Keratinocyte (primary cell): Measurements from ENCODE around the gene SCARF2.

ENCODE experiments used
- EZH2 ChIP-seq: IDR thresholded peaks from one replicate; pipeline ENCODE4 v1.6.1; 2012; ENCODE audit warnings: inconsistent platforms, mild to moderate bottlenecking, low read length, moderate library complexity
- TF ChIP-seq, protein P1 (sequence below), 3 experiments: IDR thresholded peaks in 1 of 3; conservative IDR thresholded peaks in 1 of 3; optimal IDR thresholded peaks in 1 of 3; 2 replicates in 2 of 3; 3 replicates in 1 of 3; pipeline versions ENCODE3 to v1.5.1; 2011; ENCODE audit warnings: low read length in 3 of 3, mild to moderate bottlenecking in 3 of 3, moderate library complexity in 2 of 3, control low read depth in 1 of 3, inconsistent platforms in 1 of 3; ENCODE audit not compliant: insufficient read depth in 2 of 3; ENCODE audit errors: extremely low read depth in 1 of 3

DNA sequence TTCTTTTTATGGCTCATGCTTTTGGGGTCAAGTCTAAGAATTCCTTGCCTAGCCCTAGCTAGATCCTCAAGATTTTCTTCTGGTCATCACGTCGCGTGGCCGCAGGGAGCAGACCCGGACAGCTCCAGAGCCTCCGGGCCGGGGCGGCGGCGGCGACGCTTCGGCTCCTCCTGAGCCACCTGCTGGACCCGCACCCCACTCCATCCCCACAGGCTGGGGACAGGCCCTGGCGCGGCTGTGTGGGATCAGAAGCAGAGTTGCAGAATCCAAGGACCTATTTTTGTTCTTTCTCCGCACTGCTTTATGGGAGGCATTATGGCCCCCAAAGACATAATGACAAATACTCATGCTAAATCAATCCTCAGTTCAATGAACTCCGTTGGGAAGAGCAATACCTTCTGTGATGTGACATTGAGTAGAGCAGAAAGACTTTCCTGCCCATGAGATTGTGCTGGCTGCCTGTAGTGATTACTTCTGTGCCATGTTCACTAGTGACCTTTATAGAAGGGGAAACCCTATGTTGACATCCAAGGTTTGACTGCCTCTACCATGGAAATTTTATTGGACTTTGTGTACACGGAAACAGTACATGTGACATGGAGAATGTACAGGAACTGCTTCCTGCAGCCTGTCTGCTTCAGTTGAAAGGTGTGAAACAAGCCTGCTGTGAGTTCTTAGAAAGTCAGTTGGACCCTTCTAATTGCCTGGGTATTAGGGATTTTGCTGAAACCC, 12.4 kb upstream of the SCARF2 start:
- TF ChIP-seq, protein P1, sequence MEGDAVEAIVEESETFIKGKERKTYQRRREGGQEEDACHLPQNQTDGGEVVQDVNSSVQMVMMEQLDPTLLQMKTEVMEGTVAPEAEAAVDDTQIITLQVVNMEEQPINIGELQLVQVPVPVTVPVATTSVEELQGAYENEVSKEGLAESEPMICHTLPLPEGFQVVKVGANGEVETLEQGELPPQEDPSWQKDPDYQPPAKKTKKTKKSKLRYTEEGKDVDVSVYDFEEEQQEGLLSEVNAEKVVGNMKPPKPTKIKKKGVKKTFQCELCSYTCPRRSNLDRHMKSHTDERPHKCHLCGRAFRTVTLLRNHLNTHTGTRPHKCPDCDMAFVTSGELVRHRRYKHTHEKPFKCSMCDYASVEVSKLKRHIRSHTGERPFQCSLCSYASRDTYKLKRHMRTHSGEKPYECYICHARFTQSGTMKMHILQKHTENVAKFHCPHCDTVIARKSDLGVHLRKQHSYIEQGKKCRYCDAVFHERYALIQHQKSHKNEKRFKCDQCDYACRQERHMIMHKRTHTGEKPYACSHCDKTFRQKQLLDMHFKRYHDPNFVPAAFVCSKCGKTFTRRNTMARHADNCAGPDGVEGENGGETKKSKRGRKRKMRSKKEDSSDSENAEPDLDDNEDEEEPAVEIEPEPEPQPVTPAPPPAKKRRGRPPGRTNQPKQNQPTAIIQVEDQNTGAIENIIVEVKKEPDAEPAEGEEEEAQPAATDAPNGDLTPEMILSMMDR (optimal IDR thresholded peaks at IDR 0.05 in 1 of 3, IDR thresholded peaks at IDR 0.05 in 1 of 3, conservative IDR thresholded peaks at IDR 0.05 in 1 of 3; ENCODE audit: extremely low read depth in 1 of 3, insufficient read depth in 2 of 3, low read length in 3 of 3) = no peak
- TF ChIP-seq EZH2 = no peak
